GM12878 (cell line): Measurements from ENCODE around the gene OR2G3. TPM values are rescaled to one million over a fixed set of nuclear protein-coding genes. Genes with fewer than 3 reads are reported as not detected.

Experiments used
- ATAC-seq: fragments of 200-7000 bp; cut with Tn5 transposase; 3 replicates; pipeline ENCODE4 v1.9.1; 2020; ENCODE audit warnings: mild to moderate bottlenecking, moderate library complexity
- BruUV-seq: library from RNA; stranded (reverse); fragments of 400-500 nt; replicated peaks from 2 replicates; lab custom pipeline; 2021; lab: Mats Ljungman, UMichigan
- CTCF ChIA-PET: fragments of 300-600 bp; sonication (Branson Sonifier 250); formaldehyde crosslinking; extraction: SDS; loops from one replicate; lab custom pipeline; 2021; ENCODE audit warnings: inconsistent platforms; lab: Yijun Ruan, JAX
- POLR2A ChIA-PET: fragments of 350-600 bp; formaldehyde crosslinking; extraction: SDS; loops from one replicate; lab custom pipeline; 2021; ENCODE audit warnings: inconsistent platforms; lab: Charles Lee
- RAD21 ChIA-PET: fragments of 300-600 bp; sonication (Branson Sonifier 250); formaldehyde crosslinking; loops from one replicate; lab custom pipeline; 2023; ENCODE audit warnings: antibody characterized with exemption; ENCODE audit not compliant: unreplicated experiment; lab: Charles Lee
- SMC1A ChIA-PET: fragments of 300-600 bp; sonication (Branson Sonifier 250); formaldehyde crosslinking; loops from one replicate; lab custom pipeline; 2023; ENCODE audit not compliant: unreplicated experiment, uncharacterized antibody; lab: Charles Lee
- DNase-seq: peaks from one replicate; pipeline ENCODE4 v3.0.0-alpha.2; 2011; ENCODE audit warnings: low read depth, low spot score
- FAIRE-seq: peaks from 3 replicates; lab custom pipeline; 2011; peaks lifted over from hg19 to GRCh38; lab: Jason Lieb, UNC
- H2AFZ ChIP-seq: 2 replicates; pipeline ENCODE4 v1.6.0; 2011; ENCODE audit warnings: low read depth, low read length, control low read depth; ENCODE audit not compliant: control insufficient read depth
- H3K27ac ChIP-seq: 2 replicates; pipeline ENCODE4 v1.5.1; 2011; ENCODE audit warnings: control low read depth; ENCODE audit not compliant: control insufficient read depth, insufficient read depth
- H3K27me3 ChIP-seq, 2 experiments: replicated peaks in 1 of 2; 2 replicates each; pipeline versions ENCODE4 v1.6.0 to v1.6.1; 2011; ENCODE audit warnings: low read length in 1 of 2; ENCODE audit not compliant: control insufficient read depth in 2 of 2, insufficient read depth in 2 of 2
- H3K36me3 ChIP-seq, 2 experiments: 2 replicates each; pipeline ENCODE4 v1.5.1; 2011; ENCODE audit warnings: low read length in 1 of 2; ENCODE audit not compliant: control insufficient read depth in 2 of 2, insufficient read depth in 2 of 2
- H3K4me1 ChIP-seq: 2 replicates; pipeline ENCODE4 v1.6.1; 2011; ENCODE audit warnings: mild to moderate bottlenecking, low read length, moderate library complexity, mixed read lengths; ENCODE audit not compliant: control insufficient read depth, insufficient read depth
- H3K4me2 ChIP-seq: 2 replicates; pipeline ENCODE4 v1.6.0; 2011; ENCODE audit warnings: control low read depth; ENCODE audit not compliant: control insufficient read depth, insufficient read depth
- H3K4me3 ChIP-seq: fragments of 200-600 bp; sonication (generic); 2 replicates; pipeline ENCODE4 v1.5.1; 2016
- H3K79me2 ChIP-seq: 2 replicates; pipeline ENCODE4 v1.6.0; 2011; ENCODE audit warnings: low read length; ENCODE audit not compliant: control insufficient read depth, insufficient read depth
- H3K9ac ChIP-seq: 2 replicates; pipeline ENCODE4 v1.8.0; 2011; ENCODE audit warnings: low read length, control low read depth, mixed read lengths; ENCODE audit not compliant: control insufficient read depth, insufficient read depth
- H3K9me3 ChIP-seq: replicated peaks from 3 replicates; pipeline ENCODE4 v1.5.1; 2011; ENCODE audit warnings: mild to moderate bottlenecking, low read length; ENCODE audit not compliant: control insufficient read depth, insufficient read depth
- H4K20me1 ChIP-seq: 2 replicates; pipeline ENCODE4 v1.6.0; 2011; ENCODE audit not compliant: control insufficient read depth, insufficient read depth
- BACH1 ChIP-seq: fragments of 450-650 bp; IDR thresholded peaks from 2 replicates; pipeline ENCODE4 v1.6.1; 2017; ENCODE audit warnings: mild to moderate bottlenecking, borderline replicate concordance
- CHD1 ChIP-seq: IDR thresholded peaks from 2 replicates; pipeline ENCODE4 v1.6.1; 2012; ENCODE audit warnings: low read depth, low read length, improper control_type of control experiment
- CHD4 ChIP-seq: fragments of 200-600 bp; sonication (generic); IDR thresholded peaks from 2 replicates; pipeline ENCODE4 v1.6.1; 2016; ENCODE audit warnings: mild to moderate bottlenecking
- GABPA ChIP-seq: IDR thresholded peaks from 2 replicates; pipeline ENCODE4 v1.6.1; 2014; ENCODE audit warnings: antibody characterized with exemption, low read depth, mild to moderate bottlenecking, inconsistent platforms
- IRF4 ChIP-seq: IDR thresholded peaks from 2 replicates; pipeline ENCODE4 v1.6.1; 2011; ENCODE audit warnings: low read depth, low read length
- RUNX3 ChIP-seq: IDR thresholded peaks from 2 replicates; pipeline ENCODE4 v1.6.1; 2012; ENCODE audit warnings: low read length, inconsistent platforms
- SMAD5 ChIP-seq: IDR thresholded peaks from 2 replicates; pipeline ENCODE4 v1.6.1; 2016; ENCODE audit warnings: antibody characterized with exemption, low read depth
- SMARCA5 ChIP-seq: fragments of 450-650 bp; IDR thresholded peaks from 2 replicates; pipeline ENCODE4 v1.6.1; 2017; ENCODE audit warnings: mild to moderate bottlenecking
- TCF3 ChIP-seq: IDR thresholded peaks from 2 replicates; pipeline ENCODE4 v1.6.1; 2012; ENCODE audit warnings: low read depth, mild to moderate bottlenecking, low read length, borderline replicate concordance; ENCODE audit not compliant: insufficient read depth
- YBX1 ChIP-seq: fragments of 450-650 bp; IDR thresholded peaks from 2 replicates; pipeline ENCODE4 v1.6.1; 2016; ENCODE audit warnings: antibody characterized with exemption
- WGBS: methylation state at CpG from one replicate; pipeline ENCODE4 v1.1.6; 2016; ENCODE audit warnings: low lambda C conversion rate; ENCODE audit not compliant: insufficient replicate concordance, insufficient coverage; ENCODE audit errors: missing lambda C conversion rate; 5-methylcytosine and 5-hydroxymethylcytosine counted together
- in situ Hi-C: fragments of 300-500 bp; cut with MboI; formaldehyde crosslinking; loops from 9 replicates; pipeline ENCODE4 v1.14.3; 2018; ENCODE audit warnings: mixed read lengths
- intact Hi-C: fragments of 100-400 bp; cut with micrococcal nuclease; formaldehyde crosslinking; loops from one replicate; pipeline ENCODE4 v1.14.2; 2022; ENCODE audit not compliant: unreplicated experiment
- polyA plus RNA-seq, 11 experiments: library from polyadenylated mRNA; depleted of rRNA in 4 of 11; unstranded in 6 of 11; stranded (reverse) in 5 of 11; fragments of >200 nt; fragmentation: Nextera tagmentation in 4 of 11; fragmentation: Illumina TruSeq in 1 of 11; extraction: Ambion mirVana in 4 of 11; extraction: Trizol in 1 of 11; gene quantifications; 1 replicate in 1 of 11; 2 replicates in 10 of 11; pipeline versions ENCODE4 v1.2.1 to v1.2.3, GENCODE V29; 2011 to 2016; ENCODE audit warnings: inconsistent platforms in 2 of 11, missing spikeins in 2 of 11, low read depth in 1 of 11
- total RNA-seq, 4 experiments: library from RNA; depleted of rRNA in 3 of 4; stranded (reverse); fragments of >200 nt in 3 of 4; fragmentation: Illumina TruSeq in 1 of 4; extraction: Trizol in 1 of 4; gene quantifications; 2 replicates each; pipeline versions ENCODE4 v1.2.1 to v1.2.3, GENCODE V29; 2013 to 2021
- TF ChIP-seq, protein P1 (sequence below): fragments of 450-650 bp; formaldehyde crosslinking; IDR thresholded peaks from 2 replicates; pipeline ENCODE4 v1.4.0; 2020; ENCODE audit warnings: mild to moderate bottlenecking, moderate library complexity
- TF ChIP-seq, protein P2 (sequence below): IDR thresholded peaks from 2 replicates; pipeline ENCODE4 v1.6.1; 2011; ENCODE audit warnings: low read depth, mild to moderate bottlenecking, low read length, moderate library complexity, borderline replicate concordance; ENCODE audit errors: extremely low read depth
- TF ChIP-seq, protein P3 (sequence below), 3 experiments: IDR thresholded peaks in 2 of 3; conservative IDR thresholded peaks in 1 of 3; 2 replicates each; pipeline ENCODE4 v1.5.1; 2011; ENCODE audit warnings: low read depth in 3 of 3, low read length in 3 of 3, mild to moderate bottlenecking in 3 of 3, control low read depth in 2 of 3, moderate library complexity in 2 of 3, inconsistent platforms in 1 of 3, mixed read lengths in 1 of 3; ENCODE audit not compliant: control insufficient read depth in 2 of 3, insufficient read depth in 1 of 3; ENCODE audit errors: extremely low read depth in 1 of 3
- TF ChIP-seq, protein P4 (sequence below): fragments of 450-650 bp; IDR thresholded peaks from 2 replicates; pipeline ENCODE4 v1.6.1; 2017; ENCODE audit warnings: mild to moderate bottlenecking, low read depth, inconsistent platforms; ENCODE audit not compliant: poor library complexity, severe bottlenecking

Gene OR2G3
- total and polyA plus RNA-seq, 10 of the 15 experiments (the other 5 are each of a cell fraction or from before 2014, with no cell fraction given) = not detected

DNA sequence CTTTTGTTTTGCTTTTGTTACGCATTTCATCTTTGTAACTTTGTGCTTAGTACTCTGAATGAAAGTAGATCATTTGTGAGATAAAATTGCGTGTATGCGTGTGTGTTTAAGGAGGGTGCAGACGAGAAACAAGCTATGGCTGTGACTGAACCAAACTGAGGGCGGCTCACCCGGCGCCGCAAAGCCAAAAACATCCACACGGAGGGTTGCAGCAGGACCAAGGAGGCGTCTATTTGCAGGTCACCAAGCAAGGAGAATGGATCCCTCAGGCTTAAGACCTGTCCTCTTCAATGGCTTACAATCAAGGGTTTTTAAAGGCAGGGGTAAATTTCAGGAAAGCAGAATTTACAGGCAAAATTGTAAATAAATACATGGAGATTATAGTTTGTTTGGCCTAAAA is 43.7 kb upstream of the OR2G3 start (continued):
- TF ChIP-seq, protein P1, sequence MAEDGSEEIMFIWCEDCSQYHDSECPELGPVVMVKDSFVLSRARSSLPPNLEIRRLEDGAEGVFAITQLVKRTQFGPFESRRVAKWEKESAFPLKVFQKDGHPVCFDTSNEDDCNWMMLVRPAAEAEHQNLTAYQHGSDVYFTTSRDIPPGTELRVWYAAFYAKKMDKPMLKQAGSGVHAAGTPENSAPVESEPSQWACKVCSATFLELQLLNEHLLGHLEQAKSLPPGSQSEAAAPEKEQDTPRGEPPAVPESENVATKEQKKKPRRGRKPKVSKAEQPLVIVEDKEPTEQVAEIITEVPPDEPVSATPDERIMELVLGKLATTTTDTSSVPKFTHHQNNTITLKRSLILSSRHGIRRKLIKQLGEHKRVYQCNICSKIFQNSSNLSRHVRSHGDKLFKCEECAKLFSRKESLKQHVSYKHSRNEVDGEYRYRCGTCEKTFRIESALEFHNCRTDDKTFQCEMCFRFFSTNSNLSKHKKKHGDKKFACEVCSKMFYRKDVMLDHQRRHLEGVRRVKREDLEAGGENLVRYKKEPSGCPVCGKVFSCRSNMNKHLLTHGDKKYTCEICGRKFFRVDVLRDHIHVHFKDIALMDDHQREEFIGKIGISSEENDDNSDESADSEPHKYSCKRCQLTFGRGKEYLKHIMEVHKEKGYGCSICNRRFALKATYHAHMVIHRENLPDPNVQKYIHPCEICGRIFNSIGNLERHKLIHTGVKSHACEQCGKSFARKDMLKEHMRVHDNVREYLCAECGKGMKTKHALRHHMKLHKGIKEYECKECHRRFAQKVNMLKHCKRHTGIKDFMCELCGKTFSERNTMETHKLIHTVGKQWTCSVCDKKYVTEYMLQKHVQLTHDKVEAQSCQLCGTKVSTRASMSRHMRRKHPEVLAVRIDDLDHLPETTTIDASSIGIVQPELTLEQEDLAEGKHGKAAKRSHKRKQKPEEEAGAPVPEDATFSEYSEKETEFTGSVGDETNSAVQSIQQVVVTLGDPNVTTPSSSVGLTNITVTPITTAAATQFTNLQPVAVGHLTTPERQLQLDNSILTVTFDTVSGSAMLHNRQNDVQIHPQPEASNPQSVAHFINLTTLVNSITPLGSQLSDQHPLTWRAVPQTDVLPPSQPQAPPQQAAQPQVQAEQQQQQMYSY (CRISPR knock-in tag) = no peak

DNA sequence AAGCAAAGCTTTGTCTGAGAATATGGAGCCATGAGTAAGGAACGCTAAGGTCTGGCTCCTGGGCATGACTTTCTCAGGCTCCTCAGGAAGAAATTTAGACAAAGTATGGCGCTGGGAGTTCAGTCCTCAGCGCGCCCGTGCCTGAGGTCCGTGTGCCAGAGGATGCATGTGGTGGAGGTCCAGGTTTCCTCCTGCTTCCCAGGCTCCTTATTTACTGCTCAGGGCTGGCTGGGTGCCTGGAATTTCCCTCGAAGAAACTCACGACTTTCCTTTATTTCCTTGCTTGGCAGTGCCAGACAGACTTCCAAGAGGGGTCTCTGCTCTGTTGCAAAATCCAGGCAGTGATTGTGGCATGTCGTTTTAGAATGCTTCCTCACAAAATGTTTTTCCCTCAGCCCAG is 43.2 kb upstream of the OR2G3 start:
- TF ChIP-seq, protein P2, sequence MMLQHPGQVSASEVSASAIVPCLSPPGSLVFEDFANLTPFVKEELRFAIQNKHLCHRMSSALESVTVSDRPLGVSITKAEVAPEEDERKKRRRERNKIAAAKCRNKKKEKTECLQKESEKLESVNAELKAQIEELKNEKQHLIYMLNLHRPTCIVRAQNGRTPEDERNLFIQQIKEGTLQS = no peak
- TF ChIP-seq SMARCA5 = no peak
- TF ChIP-seq BACH1 = no peak
- TF ChIP-seq RUNX3 = no peak
- TF ChIP-seq CHD1 = no peak
- TF ChIP-seq YBX1 = no peak
- TF ChIP-seq, protein P3, sequence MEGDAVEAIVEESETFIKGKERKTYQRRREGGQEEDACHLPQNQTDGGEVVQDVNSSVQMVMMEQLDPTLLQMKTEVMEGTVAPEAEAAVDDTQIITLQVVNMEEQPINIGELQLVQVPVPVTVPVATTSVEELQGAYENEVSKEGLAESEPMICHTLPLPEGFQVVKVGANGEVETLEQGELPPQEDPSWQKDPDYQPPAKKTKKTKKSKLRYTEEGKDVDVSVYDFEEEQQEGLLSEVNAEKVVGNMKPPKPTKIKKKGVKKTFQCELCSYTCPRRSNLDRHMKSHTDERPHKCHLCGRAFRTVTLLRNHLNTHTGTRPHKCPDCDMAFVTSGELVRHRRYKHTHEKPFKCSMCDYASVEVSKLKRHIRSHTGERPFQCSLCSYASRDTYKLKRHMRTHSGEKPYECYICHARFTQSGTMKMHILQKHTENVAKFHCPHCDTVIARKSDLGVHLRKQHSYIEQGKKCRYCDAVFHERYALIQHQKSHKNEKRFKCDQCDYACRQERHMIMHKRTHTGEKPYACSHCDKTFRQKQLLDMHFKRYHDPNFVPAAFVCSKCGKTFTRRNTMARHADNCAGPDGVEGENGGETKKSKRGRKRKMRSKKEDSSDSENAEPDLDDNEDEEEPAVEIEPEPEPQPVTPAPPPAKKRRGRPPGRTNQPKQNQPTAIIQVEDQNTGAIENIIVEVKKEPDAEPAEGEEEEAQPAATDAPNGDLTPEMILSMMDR (IDR thresholded peaks at IDR 0.05 in 2 of 3, conservative IDR thresholded peaks at IDR 0.05 in 1 of 3; ENCODE audit: control insufficient read depth in 2 of 3, extremely low read depth in 1 of 3, insufficient read depth in 1 of 3, low read depth in 3 of 3, low read length in 3 of 3) = no peak
- no peak for TF ChIP-seq TCF3
- TF ChIP-seq CHD4 = no peak
- TF ChIP-seq, protein P4, sequence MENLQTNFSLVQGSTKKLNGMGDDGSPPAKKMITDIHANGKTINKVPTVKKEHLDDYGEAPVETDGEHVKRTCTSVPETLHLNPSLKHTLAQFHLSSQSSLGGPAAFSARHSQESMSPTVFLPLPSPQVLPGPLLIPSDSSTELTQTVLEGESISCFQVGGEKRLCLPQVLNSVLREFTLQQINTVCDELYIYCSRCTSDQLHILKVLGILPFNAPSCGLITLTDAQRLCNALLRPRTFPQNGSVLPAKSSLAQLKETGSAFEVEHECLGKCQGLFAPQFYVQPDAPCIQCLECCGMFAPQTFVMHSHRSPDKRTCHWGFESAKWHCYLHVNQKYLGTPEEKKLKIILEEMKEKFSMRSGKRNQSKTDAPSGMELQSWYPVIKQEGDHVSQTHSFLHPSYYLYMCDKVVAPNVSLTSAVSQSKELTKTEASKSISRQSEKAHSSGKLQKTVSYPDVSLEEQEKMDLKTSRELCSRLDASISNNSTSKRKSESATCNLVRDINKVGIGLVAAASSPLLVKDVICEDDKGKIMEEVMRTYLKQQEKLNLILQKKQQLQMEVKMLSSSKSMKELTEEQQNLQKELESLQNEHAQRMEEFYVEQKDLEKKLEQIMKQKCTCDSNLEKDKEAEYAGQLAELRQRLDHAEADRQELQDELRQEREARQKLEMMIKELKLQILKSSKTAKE = no peak
- TF ChIP-seq IRF4 = no peak
- no peak for TF ChIP-seq SMAD5
- TF ChIP-seq GABPA = no peak
- POLR2A ChIA-PET = no interaction called here
- in situ Hi-C loops (no loop called here), intact Hi-C loops (no loop called here)
- H3K79me2 ChIP-seq = no peaks in the 10 kb centered on the region
- DNase-seq = no peak
- no peaks in the 10 kb centered on the region for H4K20me1 ChIP-seq
- H3K4me1 ChIP-seq = no peaks in the 10 kb centered on the region
- ATAC-seq = no peak
- no TSS peak for BruUV-seq
- no peak overlapping the region for H2AFZ ChIP-seq
- FAIRE-seq = no peak
- no peaks in the 10 kb centered on the region for H3K9me3 ChIP-seq
- CTCF ChIA-PET = interaction anchor here (0.6 to 2.0 kb wide), 2 partner anchors 9 to 766 kb away, joined by 5 read pairs; no protein-coding TSS in a partner anchor
- RAD21 ChIA-PET = no interaction called here
- H3K4me3 ChIP-seq = no peak overlapping the region
- SMC1A ChIA-PET = no interaction called here
- H3K4me2 ChIP-seq = no peak overlapping the region
- no peak overlapping the region for H3K27ac ChIP-seq
- no peaks in the 10 kb centered on the region for H3K27me3 ChIP-seq
- H3K9ac ChIP-seq = no peak overlapping the region
- WGBS = 42% methylated on average over 9 of the region's 9 CpGs
- no peaks in the 10 kb centered on the region for H3K36me3 ChIP-seq
